ENCODE measurements around the gene SKA3. TPM values are rescaled to one million over a fixed set of nuclear protein-coding genes. Genes with fewer than 3 reads are reported as not detected.
"Not testable (repeated sequence)": the region's sequence is repeated elsewhere in the genome, so short reads cannot be mapped to it uniquely, and the experiment has no call there.

Gene SKA3
- polyA plus RNA-seq, 3 donors = 10.6 to 13.0 (median 12.2) TPM

- not testable (repeated sequence) for DNase-seq (ENCODE audit: low read depth in 3 of 3, low spot score in 2 of 3)
Observed at GRCh38 chr13:21173767-21174166, 2.6 kb downstream of the SKA3 start.

- no peak for DNase-seq (ENCODE audit: low read depth in 3 of 3, low spot score in 2 of 3)
Observed at GRCh38 chr13:21171420-21171819, 4.9 kb downstream of the SKA3 start.

- not testable (repeated sequence) for DNase-seq (ENCODE audit: low read depth in 3 of 3, low spot score in 2 of 3)
Observed at GRCh38 chr13:21165606-21166005, 10.7 kb downstream of the SKA3 start.

DNA sequence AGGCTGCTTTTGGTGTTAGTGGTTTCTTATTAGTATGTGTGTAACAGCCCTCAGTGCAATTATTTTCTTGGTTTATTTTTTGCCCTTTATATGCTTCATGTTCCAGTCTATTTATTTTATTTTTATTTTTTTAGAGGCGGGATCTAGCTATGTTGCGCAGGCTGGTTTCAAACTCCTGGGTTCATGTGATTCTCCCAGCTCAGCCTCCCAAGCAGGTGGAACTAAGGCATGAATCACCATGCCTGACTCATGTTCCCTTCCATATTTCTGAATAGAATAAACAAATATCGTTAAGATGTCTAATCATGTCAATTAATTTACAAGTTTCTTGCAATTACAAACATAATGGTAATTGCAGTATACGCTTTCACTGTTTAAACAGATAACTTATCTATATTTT, 11.7 kb downstream of the SKA3 start:
- no peak for DNase-seq (ENCODE audit: low read depth in 3 of 3, low spot score in 2 of 3)

DNA sequence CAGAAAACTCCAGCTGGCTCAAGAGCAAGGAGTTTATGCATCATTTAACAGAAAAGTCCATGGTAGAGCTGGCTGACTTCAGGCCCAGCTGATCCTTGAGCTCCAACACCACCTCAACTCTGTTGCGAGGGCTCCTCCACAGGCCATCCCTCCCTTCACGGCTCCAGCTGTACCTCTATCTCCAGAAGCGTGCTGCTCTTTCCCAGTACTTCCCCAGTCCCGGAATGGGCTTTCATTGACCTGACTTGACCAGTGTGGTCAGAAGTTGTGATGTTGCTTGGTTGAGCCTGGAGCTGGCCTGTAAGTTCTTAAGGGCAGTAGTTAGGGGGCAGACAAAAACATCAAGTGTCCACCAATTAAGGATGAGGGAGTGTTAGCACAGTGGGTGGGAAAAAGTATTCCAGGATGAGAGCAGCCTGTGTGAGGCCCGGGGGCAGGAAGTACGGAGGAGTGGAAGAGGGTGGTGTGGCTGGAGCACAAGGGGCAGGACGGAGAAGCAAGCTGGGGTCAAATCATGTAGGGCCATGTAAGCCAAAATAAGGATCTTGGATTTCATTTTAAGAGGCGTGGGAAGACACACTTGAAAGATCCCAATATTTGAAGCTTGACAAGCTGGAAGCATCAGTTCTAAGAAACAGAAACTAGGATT, 24.0 kb downstream of the SKA3 start:
- no peak for DNase-seq (ENCODE audit: low read depth in 3 of 3, low spot score in 2 of 3)

- no peak for DNase-seq (ENCODE audit: low read depth in 3 of 3, low spot score in 2 of 3)
Observed at GRCh38 chr13:21150013-21150412, 26.3 kb downstream of the SKA3 start.

- no peak for DNase-seq (ENCODE audit: low read depth in 3 of 3, low spot score in 2 of 3)
Observed at GRCh38 chr13:21149568-21149967, 26.8 kb downstream of the SKA3 start.

- DNase-seq (ENCODE audit: low read depth in 3 of 3, low spot score in 2 of 3) = no peak
Observed at GRCh38 chr13:21148557-21149258, 27.6 kb downstream of the SKA3 start.

GRCh38 chr13:21147827-21148226, 28.5 kb downstream of the SKA3 start:
- DNase-seq (ENCODE audit: low read depth in 3 of 3, low spot score in 2 of 3) = no peak

DNA sequence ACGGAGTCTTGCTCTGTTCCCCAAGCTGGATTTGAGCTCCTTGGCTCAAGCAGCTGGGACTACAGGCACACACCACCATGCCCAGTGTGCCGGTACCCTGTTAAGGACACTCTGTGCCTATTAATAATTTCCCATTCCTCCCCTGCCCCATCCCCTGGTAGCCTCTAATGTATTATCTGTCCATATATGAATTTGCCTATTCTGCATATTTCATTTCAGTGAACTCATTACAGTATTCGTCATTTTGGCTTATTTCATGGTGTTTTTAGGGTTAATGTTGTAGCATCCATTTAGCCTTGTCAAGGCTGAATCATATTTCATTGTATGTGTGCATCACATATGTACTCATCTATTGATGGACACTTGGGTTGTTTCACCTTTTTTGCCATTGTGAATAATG, 33.6 kb downstream of the SKA3 start:
- DNase-seq (ENCODE audit: low read depth in 3 of 3, low spot score in 2 of 3) = no peak

GRCh38 chr13:21139374-21139773, 37.0 kb downstream of the SKA3 start:
- DNase-seq (ENCODE audit: low read depth in 3 of 3, low spot score in 2 of 3) = no peak

DNA sequence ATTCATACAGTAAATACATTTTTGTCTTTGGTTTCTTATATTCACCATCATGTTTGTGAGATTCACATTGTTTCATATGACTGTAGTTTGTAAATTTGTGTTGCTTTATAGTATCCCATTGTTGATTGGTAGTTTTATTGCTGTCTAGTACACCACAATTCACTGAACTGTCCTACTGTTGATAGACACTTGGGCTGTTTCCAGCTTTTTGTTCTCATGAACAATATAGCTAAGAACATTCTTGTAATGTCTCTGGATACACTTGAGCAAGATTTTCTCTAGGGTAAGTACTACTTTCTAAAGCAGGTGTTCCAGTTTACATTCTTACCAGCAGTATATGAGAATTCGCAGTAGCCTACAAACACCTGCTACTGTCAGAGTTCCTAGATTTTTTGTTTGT, 37.8 kb downstream of the SKA3 start:
- DNase-seq (ENCODE audit: low read depth in 3 of 3, low spot score in 2 of 3) = no peak

DNA sequence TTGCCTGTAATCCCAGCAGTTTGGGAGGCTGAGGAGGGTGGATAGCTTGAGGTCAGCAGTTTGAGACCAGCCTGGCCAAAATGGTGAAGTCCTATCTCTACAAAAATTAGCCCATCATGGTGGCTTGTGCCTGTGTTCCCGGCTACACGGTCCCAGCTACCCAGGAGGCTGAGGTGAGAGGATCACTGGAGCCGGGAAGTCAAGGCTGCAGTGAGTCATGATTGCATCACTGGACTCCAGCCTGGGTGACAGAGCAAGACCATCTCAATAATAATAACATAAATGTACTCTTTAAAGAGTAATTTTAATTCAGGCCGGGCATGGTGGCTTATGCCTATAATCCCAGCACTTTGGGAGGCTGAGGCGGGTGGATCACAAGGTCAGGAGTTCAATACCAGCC, 38.7 kb downstream of the SKA3 start:
- DNase-seq (ENCODE audit: low read depth in 3 of 3, low spot score in 2 of 3) = no peak

- DNase-seq (ENCODE audit: low read depth in 3 of 3, low spot score in 2 of 3) = not testable (repeated sequence)
Observed at GRCh38 chr13:21135833-21136232, 40.5 kb downstream of the SKA3 start.

- DNase-seq (ENCODE audit: low read depth in 3 of 3, low spot score in 2 of 3) = no peak
Observed at GRCh38 chr13:21134475-21134874, 41.9 kb downstream of the SKA3 start.

DNA sequence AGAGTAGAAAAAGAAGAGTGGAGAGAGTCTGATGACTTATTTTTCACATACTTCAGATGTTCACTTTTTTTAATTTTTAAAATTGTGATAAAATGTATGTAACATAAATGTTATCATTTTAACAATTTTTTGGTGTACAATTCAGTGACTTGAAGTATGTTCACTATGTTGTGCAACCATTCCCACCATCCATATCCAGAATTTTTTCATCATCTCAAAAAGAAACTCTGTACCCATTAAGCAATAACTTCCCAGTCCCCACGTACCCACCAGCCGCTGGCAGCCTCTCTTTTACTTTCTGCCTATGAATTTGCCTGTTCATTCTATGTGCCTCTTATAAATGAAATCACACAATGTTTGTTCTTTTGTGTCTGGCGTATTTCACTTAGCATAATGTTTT, 43.3 kb downstream of the SKA3 start:
- DNase-seq (ENCODE audit: low read depth in 3 of 3, low spot score in 2 of 3) = no peak

DNA sequence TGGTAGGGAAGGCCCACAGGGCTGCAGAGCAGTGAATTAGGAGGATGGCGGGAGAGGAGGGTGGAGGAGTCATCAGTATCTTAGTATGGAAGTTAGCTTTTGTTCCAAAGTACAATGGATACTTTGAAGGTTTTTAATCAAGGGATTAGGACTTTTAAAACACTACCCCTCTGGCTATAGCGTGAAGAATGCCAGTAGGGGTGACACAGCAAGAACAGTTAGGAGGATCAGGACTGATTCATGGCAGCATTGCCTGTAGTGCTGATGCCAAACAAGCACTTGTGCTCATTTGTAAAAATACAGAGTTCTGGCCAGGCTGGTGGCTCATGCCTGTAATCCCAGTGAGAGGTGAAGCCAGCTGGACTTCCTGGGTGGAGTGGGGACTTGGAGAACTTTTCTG, 46.2 kb downstream of the SKA3 start:
- DNase-seq (ENCODE audit: low read depth in 3 of 3, low spot score in 2 of 3) = no peak

- peak in 2 of 3 donors; percentile 52 to 66 for DNase-seq (ENCODE audit: low read depth in 3 of 3, low spot score in 2 of 3)
Observed at GRCh38 chr13:21124852-21125251, 51.5 kb downstream of the SKA3 start.

- no peak for DNase-seq (ENCODE audit: low read depth in 3 of 3, low spot score in 2 of 3)
Observed at GRCh38 chr13:21123956-21124355, 52.4 kb downstream of the SKA3 start.

DNA sequence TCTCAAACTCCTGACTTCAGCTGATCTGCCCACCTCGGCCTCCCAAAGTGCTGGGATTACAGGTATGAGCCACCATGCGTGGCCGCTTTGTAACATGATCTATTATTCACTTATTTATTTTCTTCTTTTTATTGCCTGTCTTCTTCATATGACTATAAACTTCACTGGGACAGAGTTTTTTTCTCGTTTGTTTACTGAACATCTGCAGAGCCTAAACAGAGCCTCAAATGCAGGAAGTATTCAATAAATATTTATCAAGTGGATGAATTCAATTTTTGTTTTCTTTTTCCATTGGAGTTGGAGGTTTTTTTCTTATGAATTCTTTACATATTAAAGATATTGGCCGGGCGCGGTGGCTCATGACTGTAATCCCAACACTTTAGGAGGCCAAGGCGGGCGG, 54.7 kb downstream of the SKA3 start:
- no peak for DNase-seq (ENCODE audit: low read depth in 3 of 3, low spot score in 2 of 3)

GRCh38 chr13:21120191-21120590, 56.2 kb downstream of the SKA3 start:
- DNase-seq (ENCODE audit: low read depth in 3 of 3, low spot score in 2 of 3) = no peak

GRCh38 chr13:21119526-21119925, 56.8 kb downstream of the SKA3 start:
- DNase-seq (ENCODE audit: low read depth in 3 of 3, low spot score in 2 of 3) = no peak

DNA sequence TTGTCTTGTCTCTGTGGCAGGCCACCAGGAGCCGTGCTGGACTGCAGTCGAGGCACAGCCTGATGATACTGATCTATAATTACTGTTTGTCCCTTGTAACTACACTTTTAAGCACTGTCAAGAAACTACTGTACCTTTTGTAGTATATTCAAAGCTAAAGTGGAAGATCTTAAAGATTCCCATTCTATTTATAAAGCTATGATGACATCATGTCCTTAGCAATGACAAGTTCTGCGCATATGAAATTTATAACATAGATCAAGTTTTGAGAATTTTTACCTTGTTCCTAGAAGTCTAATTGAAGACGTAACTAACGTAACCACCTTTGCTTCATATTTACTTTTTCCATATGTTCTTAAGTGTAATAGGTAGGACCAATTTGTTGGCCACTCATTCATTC, 58.2 kb downstream of the SKA3 start:
- DNase-seq (ENCODE audit: low read depth in 3 of 3, low spot score in 2 of 3) = no peak
